Islet precursor cell (in vitro differentiated cells): ENCODE measurements around the gene LCTL.

Experiments
- DNase-seq: peaks from one replicate; pipeline ENCODE4 v3.0.0-alpha.2; 2018

Gene LCTL

GRCh38 chr15:66591322-66591862 is 25.6 kb upstream of the LCTL start:
- peak; percentile 36 for DNase-seq

- no peak for DNase-seq
Observed at GRCh38 chr15:66590435-66590834, 24.6 kb upstream of the LCTL start.

- peak; percentile 40 for DNase-seq
Observed at GRCh38 chr15:66589429-66589828, 23.6 kb upstream of the LCTL start.

GRCh38 chr15:66588971-66589370 is 23.2 kb upstream of the LCTL start:
- DNase-seq, result peak; percentile 43

GRCh38 chr15:66588537-66588936 is 22.7 kb upstream of the LCTL start:
- peak; percentile 66 for DNase-seq

- peak; percentile 46 for DNase-seq
Observed at GRCh38 chr15:66587749-66588148, 22.0 kb upstream of the LCTL start.

GRCh38 chr15:66587020-66587419 is 21.2 kb upstream of the LCTL start:
- DNase-seq, result no peak

- peak; percentile 43 for DNase-seq
Observed at GRCh38 chr15:66586155-66586976, 20.6 kb upstream of the LCTL start.

- DNase-seq, result no peak
Observed at GRCh38 chr15:66581972-66582537, 16.3 kb upstream of the LCTL start.

- DNase-seq, result peak; percentile 49
Observed at GRCh38 chr15:66580643-66581042, 14.8 kb upstream of the LCTL start.

- DNase-seq, result no peak
Observed at GRCh38 chr15:66578286-66578875, 12.6 kb upstream of the LCTL start.

DNA sequence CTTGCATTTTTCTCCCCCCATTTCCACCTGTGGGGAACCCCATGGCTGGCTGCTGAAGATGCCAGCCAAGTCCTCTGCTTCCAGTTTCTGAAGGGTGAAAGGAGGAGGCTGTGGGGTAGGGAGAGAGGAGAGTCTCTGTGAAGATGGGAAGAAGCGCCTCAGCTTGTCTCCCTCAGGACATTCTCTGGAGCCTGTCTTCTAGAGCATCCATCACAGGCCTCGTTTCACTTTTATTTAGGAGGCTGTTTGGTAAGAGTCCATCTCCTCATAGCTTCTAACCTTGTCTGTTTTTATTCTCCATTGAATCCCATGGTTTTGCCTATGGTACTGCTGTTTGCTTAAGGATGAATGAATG is 8.8 kb upstream of the LCTL start:
- DNase-seq, result no peak

DNA sequence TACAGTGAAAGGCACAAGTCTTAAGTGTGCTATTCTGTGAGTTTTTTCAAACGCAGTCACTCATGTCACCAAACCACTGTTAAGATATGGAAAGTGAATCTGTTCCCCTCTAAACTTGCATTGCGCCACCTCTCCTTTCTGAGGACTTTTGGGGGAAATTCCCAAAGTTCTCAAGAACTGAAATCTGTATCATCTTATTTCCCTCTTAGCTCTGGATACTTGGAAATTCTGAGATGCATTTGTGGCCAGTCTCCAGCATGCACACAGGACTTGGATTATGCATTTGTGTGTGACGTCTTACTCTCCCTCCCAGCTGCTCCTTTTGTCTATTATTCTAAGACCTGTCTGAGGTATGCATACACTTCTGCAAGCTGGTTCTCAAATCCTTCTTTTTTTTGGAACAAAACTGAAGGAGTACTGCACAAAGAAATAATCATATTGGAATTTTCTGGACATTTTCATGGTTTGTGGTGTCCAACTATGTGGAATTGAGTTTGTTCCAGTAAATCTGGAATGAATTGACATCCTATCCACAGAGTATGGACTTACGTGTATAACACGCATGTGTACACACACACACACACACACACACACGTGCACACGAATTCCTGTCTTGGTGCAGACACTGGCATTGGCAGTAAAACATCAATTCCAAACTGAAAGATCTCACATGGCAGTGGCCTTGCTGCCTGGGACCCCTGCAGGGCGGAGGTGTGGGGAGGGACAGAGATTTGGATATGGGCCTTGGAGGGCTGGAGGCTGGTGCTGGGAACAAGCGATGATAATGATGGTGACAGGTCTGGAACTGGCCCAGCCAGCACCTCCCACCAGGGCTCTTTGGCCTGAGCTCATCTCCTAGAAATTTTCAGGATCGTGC is 8.2 kb upstream of the LCTL start:
- no peak for DNase-seq

GRCh38 chr15:66573348-66573718 is 7.5 kb upstream of the LCTL start:
- DNase-seq, result no peak

GRCh38 chr15:66572146-66572545 is 6.3 kb upstream of the LCTL start:
- DNase-seq, result no peak

- no peak for DNase-seq
Observed at GRCh38 chr15:66570842-66571478, 5.2 kb upstream of the LCTL start.

DNA sequence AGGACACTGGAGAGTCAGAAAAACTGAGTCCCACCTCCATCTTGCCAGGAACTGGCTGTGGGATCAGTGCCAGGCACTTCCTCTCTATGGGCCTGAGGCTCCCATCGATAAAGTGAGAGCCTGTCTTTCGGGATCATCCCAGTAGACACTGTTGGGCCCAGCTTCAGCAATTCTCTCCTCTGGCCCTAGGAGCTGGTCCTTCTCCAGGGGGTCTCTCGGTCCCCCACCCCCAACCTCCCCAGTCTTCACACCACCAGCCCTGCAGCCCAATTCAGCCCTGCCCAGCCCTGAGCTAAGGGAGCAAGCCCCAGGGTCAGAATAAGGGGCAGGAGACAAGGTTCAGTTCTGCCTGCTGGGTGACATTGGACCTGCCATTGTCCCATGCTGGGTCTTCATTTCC is 4.5 kb upstream of the LCTL start:
- DNase-seq, result no peak

DNA sequence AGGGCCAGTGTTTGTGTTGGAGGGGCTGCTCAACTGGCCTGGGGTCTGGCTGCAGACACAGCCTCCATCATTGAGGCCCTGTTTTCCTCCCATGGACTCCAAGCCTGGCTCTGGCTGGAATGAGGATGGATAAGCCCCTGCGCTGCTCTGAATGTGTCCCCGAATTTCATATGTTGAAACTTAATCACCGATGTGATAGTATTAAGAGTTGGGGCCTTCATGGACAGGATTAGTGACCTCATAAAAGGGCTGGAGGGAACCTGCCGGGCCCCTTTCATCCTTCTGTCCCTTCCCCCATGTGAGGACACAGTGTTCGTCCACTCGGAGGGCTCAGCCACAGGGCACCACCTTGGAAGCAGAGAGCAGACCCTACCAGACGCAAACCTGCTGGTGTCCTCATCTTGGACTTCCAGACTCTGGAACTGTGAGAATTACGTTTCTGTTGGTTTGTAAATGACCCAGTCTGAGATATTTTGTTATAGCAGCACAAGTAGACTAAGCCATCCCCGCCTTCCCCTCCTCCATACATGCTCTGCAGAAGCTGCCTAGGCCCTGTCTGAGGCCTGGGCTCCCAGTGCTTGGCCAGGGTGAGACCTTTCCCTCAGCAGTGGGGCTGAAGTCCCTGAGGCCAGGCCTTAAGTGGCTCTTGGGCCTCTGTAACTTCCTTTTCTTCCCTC is 3.8 kb upstream of the LCTL start:
- DNase-seq, result no peak

GRCh38 chr15:66567897-66568296 is 2.1 kb upstream of the LCTL start:
- DNase-seq, result no peak

DNA sequence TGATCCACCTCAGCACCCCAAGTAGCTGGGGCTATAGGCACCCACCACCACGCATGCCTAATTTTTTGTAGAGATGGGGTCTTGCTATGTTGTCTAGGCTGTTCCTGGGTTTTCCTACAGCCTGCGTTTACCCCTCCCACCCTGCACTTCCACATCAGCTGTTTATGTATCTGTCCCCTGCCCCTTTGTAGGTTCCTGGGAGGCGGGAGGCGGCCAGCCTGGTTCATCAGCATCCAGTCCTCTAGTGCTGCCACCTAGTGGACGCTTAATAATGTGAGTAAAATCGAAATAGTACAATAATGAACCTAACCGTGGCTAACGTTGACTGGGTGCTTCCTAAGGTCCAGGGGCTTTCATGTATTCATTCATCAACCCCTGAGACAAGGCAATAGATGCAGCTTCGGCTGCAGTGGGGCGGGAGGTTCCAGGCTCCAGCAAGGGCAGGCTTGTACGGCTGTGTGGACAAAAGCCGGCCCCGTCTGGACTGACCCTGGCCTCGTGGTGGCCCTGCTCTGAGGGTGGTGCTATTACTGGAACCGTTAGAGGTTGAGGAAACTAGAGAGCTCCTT is 1.2 kb upstream of the LCTL start:
- DNase-seq, result peak; percentile 92

DNA sequence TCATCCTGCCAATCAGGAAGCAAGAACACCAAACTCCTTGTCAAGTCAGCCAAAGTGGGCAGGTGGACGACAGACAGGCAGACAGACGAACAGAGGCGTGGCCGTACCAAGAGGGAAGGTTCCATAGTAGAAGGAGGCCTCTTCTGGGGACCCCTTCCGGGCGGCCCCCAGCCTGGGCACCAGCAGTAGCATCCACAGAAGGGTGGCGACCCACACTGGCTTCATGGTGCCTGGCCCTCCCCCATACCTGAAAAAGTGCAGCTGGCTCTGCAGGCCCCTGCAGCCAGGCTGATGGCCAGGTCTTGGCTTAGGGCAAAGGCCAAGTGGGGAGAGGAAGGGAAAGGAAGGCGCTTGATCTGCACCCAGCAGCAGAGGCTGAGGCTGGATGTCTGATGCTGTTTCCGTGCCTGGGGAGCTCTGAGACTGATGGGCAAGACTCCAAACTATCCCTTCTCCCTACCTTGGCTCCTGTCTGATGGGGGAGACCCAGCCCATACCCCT is 607 bp downstream of the LCTL start:
- no peak for DNase-seq
